ENCODE results near the gene PPBP.

PPBP gene

GRCh38 chr4:73988061-73988460 lies at the start of gene PPBP:
PPBP (minus strand) TSS chr4:73988190; CDS start chr4:73988103, 87 bp downstream.
- no peak for DNase-seq (ENCODE audit: low spot score)

GRCh38 chr4:74037076-74037955 lies 49.3 kb upstream of the PPBP start:
- no peak for DNase-seq (ENCODE audit: low spot score)

- DNase-seq (ENCODE audit: low spot score): peak; percentile 19
Observed at GRCh38 chr4:74033739-74034138, 45.7 kb upstream of the PPBP start.

GRCh38 chr4:74032064-74032463 lies 44.1 kb upstream of the PPBP start:
- no peak for DNase-seq (ENCODE audit: low spot score)

- no peak for DNase-seq (ENCODE audit: low spot score)
Observed at GRCh38 chr4:74031576-74031975, 43.6 kb upstream of the PPBP start.

- DNase-seq (ENCODE audit: low spot score): no peak
Observed at GRCh38 chr4:74030285-74030684, 42.3 kb upstream of the PPBP start.

- DNase-seq (ENCODE audit: low spot score): no peak
Observed at GRCh38 chr4:74028504-74028903, 40.5 kb upstream of the PPBP start.

- no peak for DNase-seq (ENCODE audit: low spot score)
Observed at GRCh38 chr4:74023709-74024108, 35.7 kb upstream of the PPBP start.

GRCh38 chr4:74021601-74022000 lies 33.6 kb upstream of the PPBP start:
- DNase-seq (ENCODE audit: low spot score): no peak

- DNase-seq (ENCODE audit: low spot score): no peak
Observed at GRCh38 chr4:74018771-74019170, 30.8 kb upstream of the PPBP start.

- DNase-seq (ENCODE audit: low spot score): no peak
Observed at GRCh38 chr4:74018116-74018515, 30.1 kb upstream of the PPBP start.

- DNase-seq (ENCODE audit: low spot score): no peak
Observed at GRCh38 chr4:74016068-74016467, 28.1 kb upstream of the PPBP start.

- no peak for DNase-seq (ENCODE audit: low spot score)
Observed at GRCh38 chr4:74015126-74015780, 27.3 kb upstream of the PPBP start.

GRCh38 chr4:74014332-74014731 lies 26.3 kb upstream of the PPBP start:
- DNase-seq (ENCODE audit: low spot score): no peak

GRCh38 chr4:74013264-74013663 lies 25.3 kb upstream of the PPBP start:
- no peak for DNase-seq (ENCODE audit: low spot score)

GRCh38 chr4:74012130-74012529 lies 24.1 kb upstream of the PPBP start:
- DNase-seq (ENCODE audit: low spot score): no peak

- no peak for DNase-seq (ENCODE audit: low spot score)
Observed at GRCh38 chr4:74009307-74009706, 21.3 kb upstream of the PPBP start.

GRCh38 chr4:74006009-74006476 lies 18.1 kb upstream of the PPBP start:
- no peak for DNase-seq (ENCODE audit: low spot score)

GRCh38 chr4:74005528-74005927 lies 17.5 kb upstream of the PPBP start:
- no peak for DNase-seq (ENCODE audit: low spot score)

- no peak for DNase-seq (ENCODE audit: low spot score)
Observed at GRCh38 chr4:74004668-74005067, 16.7 kb upstream of the PPBP start.

- no peak for DNase-seq (ENCODE audit: low spot score)
Observed at GRCh38 chr4:74000301-74000700, 12.3 kb upstream of the PPBP start.

GRCh38 chr4:73998040-73999011 lies 10.3 kb upstream of the PPBP start, which contains the start of gene CXCL5:
CXCL5 (minus strand) TSS chr4:73998677; CDS start chr4:73998581, 96 bp downstream.
- peak; percentile 15 for DNase-seq (ENCODE audit: low spot score)

All from AG08396 (cell line).